Naive thymus-derived CD4-positive, alpha-beta T cell (primary cell): Measurements from ENCODE around the gene PLPP3. TPM values are rescaled to one million over a fixed set of nuclear protein-coding genes. Genes with fewer than 3 reads are reported as not detected.

ENCODE experiments used
- ATAC-seq: fragments of 150-1000 bp; cut with Tn5 transposase; 2 replicates; pipeline ENCODE4 v1.10.0; 2021; ENCODE audit warnings: mild to moderate bottlenecking, moderate library complexity
- CTCF ChIA-PET: fragments of 350-600 bp; sonication (Branson Sonifier 250); formaldehyde crosslinking; loops from one replicate; lab custom pipeline; 2021; ENCODE audit warnings: antibody characterized with exemption; lab: Charles Lee
- POLR2A ChIA-PET: fragments of 350-600 bp; sonication (Branson Sonifier 250); formaldehyde crosslinking; loops from one replicate; lab custom pipeline; 2021; ENCODE audit warnings: antibody characterized with exemption, inconsistent platforms; lab: Charles Lee
- DNase-seq, 9 donors: peaks; one replicate each; pipeline versions ENCODE4 v3.0.0 to v3.0.0-alpha.2; 2020 to 2022; ENCODE audit warnings: mixed read lengths in 1 of 9
- H3K27ac ChIP-seq: one replicate; pipeline ENCODE4 v1.7.0; 2013; ENCODE audit warnings: mild to moderate bottlenecking, low read depth, low read length, moderate library complexity
- H3K27me3 ChIP-seq, 2 donors: one replicate each; pipeline ENCODE4 v1.7.0; 2013; ENCODE audit warnings: low read length in 2 of 2, mild to moderate bottlenecking in 2 of 2, moderate library complexity in 2 of 2; ENCODE audit not compliant: control insufficient read depth in 2 of 2, insufficient read depth in 2 of 2
- H3K36me3 ChIP-seq, 3 experiments: 1 replicate in 2 of 3; 2 replicates in 1 of 3; pipeline ENCODE4 v1.7.0; 2013; ENCODE audit warnings: low read length in 3 of 3, mild to moderate bottlenecking in 3 of 3, moderate library complexity in 1 of 3; ENCODE audit not compliant: insufficient read depth in 3 of 3, control insufficient read depth in 2 of 3
- H3K4me1 ChIP-seq, 2 donors: one replicate each; pipeline ENCODE4 v1.7.0; 2013; ENCODE audit warnings: low read length in 2 of 2, mild to moderate bottlenecking in 2 of 2, moderate library complexity in 1 of 2; ENCODE audit not compliant: control insufficient read depth in 2 of 2, insufficient read depth in 2 of 2
- H3K4me3 ChIP-seq: 2 replicates; pipeline ENCODE4 v1.7.0; 2013; ENCODE audit warnings: mild to moderate bottlenecking, low read length
- H3K9me3 ChIP-seq, 3 experiments: 1 replicate in 2 of 3; 2 replicates in 1 of 3; pipeline ENCODE4 v1.7.0; 2013; ENCODE audit warnings: low read length in 3 of 3; ENCODE audit not compliant: control insufficient read depth in 2 of 3
- H3K27ac Mint-ChIP-seq, 9 donors: one replicate each; pipeline ENCODE4 v1.8.0; 2020 to 2022; ENCODE audit warnings: mixed read lengths in 9 of 9, mild to moderate bottlenecking in 8 of 9, moderate library complexity in 5 of 9, inconsistent platforms in 2 of 9
- H3K27me3 Mint-ChIP-seq, 5 donors: one replicate each; pipeline ENCODE4 v1.8.0; 2021 to 2022; ENCODE audit warnings: mixed read lengths in 5 of 5, mild to moderate bottlenecking in 1 of 5
- H3K36me3 Mint-ChIP-seq, 5 donors: one replicate each; pipeline ENCODE4 v1.8.0; 2020 to 2022; ENCODE audit warnings: mixed read lengths in 5 of 5, mild to moderate bottlenecking in 3 of 5, inconsistent platforms in 1 of 5
- H3K4me1 Mint-ChIP-seq, 7 donors: one replicate each; pipeline ENCODE4 v1.8.0; 2020 to 2022; ENCODE audit warnings: mixed read lengths in 7 of 7, mild to moderate bottlenecking in 3 of 7, inconsistent platforms in 1 of 7
- H3K4me3 Mint-ChIP-seq, 10 donors: one replicate each; pipeline ENCODE4 v1.8.0; 2020 to 2022; ENCODE audit warnings: mild to moderate bottlenecking in 10 of 10, mixed read lengths in 10 of 10, moderate library complexity in 6 of 10, inconsistent platforms in 2 of 10
- H3K9me3 Mint-ChIP-seq, 11 donors: one replicate each; pipeline ENCODE4 v1.8.0; 2020 to 2022; ENCODE audit warnings: mixed read lengths in 11 of 11, mild to moderate bottlenecking in 4 of 11, inconsistent platforms in 1 of 11, moderate library complexity in 1 of 11
- intact Hi-C, 2 donors: fragments of 100-400 bp; cut with micrococcal nuclease; formaldehyde crosslinking; loops; one replicate each; pipeline ENCODE4 v1.15.1; 2023
- polyA plus RNA-seq, 2 donors: library from polyadenylated mRNA; unstranded; fragments of 300-500 nt; fragmentation: Illumina TruSeq; gene quantifications; one replicate each; pipeline ENCODE4 v1.2.3, GENCODE V29; 2021
- total RNA-seq, 6 experiments: library from RNA in 5 of 6; stranded (reverse) in 5 of 6; gene quantifications; 1 replicate in 5 of 6; 2 replicates in 1 of 6; pipeline ENCODE4 v1.2.3 and lab custom pipeline; 2021 to 2026

The PLPP3 gene
- total and polyA plus RNA-seq, 7 experiments from 2014 or later: 0.16 to 0.30 TPM; not detected in 5

DNA sequence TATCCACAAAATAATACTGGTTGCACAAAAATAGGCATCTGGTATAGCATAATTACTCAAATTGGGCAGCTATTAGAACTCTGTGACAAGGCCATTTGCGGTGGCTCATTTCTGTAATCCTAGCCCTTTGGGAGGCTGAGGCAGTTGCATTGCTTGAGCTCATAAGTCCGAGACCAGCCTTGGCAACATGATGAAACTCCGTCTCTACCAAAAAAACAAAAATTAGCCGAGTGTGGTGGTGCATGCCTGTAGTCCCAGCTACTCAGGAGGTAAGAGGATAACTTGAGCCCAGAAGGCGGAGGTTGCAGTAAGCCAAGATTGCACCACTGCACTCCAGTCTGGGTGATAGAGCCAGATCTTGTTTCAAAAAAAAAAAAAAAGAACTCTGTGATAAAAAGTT lies 36.7 kb downstream of the PLPP3 start:
- no peak overlapping the region for H3K27ac Mint-ChIP-seq
- no peaks in the 10 kb centered on the region for H3K36me3 Mint-ChIP-seq
- no peak overlapping the region for H3K4me3 Mint-ChIP-seq
- peaks cover 0 to 3% (median 0%) of the 10 kb centered on the region in 11 donors for H3K9me3 Mint-ChIP-seq
- peaks cover 0 to 6% (median 3%) of the 10 kb centered on the region in 5 donors for H3K27me3 Mint-ChIP-seq
- POLR2A ChIA-PET: no interaction called here
- no peak overlapping the region for H3K4me3 ChIP-seq
- H3K4me1 Mint-ChIP-seq: no peaks in the 10 kb centered on the region
- H3K27me3 ChIP-seq: no peaks in the 10 kb centered on the region
- no peaks in the 10 kb centered on the region for H3K9me3 ChIP-seq
- ATAC-seq (no peak), DNase-seq (no peak)
- CTCF ChIA-PET: no interaction called here
- H3K36me3 ChIP-seq: no peaks in the 10 kb centered on the region
- H3K4me1 ChIP-seq: no peaks in the 10 kb centered on the region
- intact Hi-C loops: no loop called here
- H3K27ac ChIP-seq: no peak overlapping the region

DNA sequence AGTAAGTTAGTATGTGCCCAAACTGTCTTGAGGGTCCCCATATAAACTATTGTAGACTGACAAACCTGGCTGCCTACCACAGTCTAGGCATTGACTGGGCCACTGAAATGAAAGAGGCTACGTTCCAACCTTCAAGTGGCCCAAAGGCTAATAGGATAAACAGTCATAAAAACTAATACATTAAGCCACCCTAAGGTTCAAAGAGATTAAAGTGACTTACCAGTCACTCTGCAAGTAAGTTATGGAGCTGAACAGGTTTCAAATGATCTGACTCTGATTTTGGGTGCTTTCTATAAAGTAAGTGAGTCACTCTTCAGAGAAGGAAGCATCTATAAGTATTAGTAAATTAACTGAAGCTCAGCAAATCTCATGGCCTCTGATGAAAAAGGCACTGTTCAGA lies 38.0 kb downstream of the PLPP3 start:
- Histone ChIP-seq H3K4me3 (no peak overlapping the region), H3K27ac (no peak overlapping the region), H3K36me3 (no peaks in the 10 kb centered on the region), H3K27me3 (no peaks in the 10 kb centered on the region), H3K9me3 (no peaks in the 10 kb centered on the region), H3K4me1 (no peaks in the 10 kb centered on the region)
- intact Hi-C loops: no loop called here
- ATAC-seq (no peak), DNase-seq (no peak)
- Mint-ChIP-seq H3K27me3 (peaks cover 0 to 10% (median 4%) of the 10 kb centered on the region in 5 donors), H3K9me3 (peaks cover 0 to 3% (median 0%) of the 10 kb centered on the region in 11 donors), H3K4me1 (no peaks in the 10 kb centered on the region), H3K4me3 (no peak overlapping the region), H3K27ac (no peak overlapping the region), H3K36me3 (no peaks in the 10 kb centered on the region)
- POLR2A ChIA-PET: no interaction called here
- CTCF ChIA-PET: no interaction called here

DNA sequence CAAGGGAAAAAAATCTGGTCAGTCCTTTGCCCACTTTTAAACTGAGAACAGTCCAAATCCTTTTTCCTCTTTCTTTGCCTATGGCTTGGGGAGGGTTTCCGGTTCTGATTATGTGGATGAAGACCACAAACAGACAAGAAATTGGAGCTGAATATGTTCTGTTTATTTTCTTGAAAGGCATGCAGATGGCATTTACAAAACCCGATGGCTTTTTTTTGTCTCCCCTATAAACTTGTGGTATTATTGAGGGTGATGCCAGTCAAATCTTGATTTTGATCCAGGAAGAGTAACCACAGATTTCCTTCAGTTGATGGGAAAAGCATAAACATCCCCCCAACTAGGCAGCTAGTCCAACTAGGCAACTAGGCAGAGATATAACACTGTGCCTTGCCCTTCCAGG lies 38.9 kb downstream of the PLPP3 start:
- ATAC-seq (no peak), DNase-seq (no peak)
- no peak overlapping the region for H3K27ac ChIP-seq
- peaks cover 0 to 14% (median 5%) of the 10 kb centered on the region in 5 donors for H3K27me3 Mint-ChIP-seq
- ChIA-PET CTCF (no interaction called here), POLR2A (no interaction called here)
- no peaks in the 10 kb centered on the region for H3K4me1 Mint-ChIP-seq
- H3K27ac Mint-ChIP-seq: no peak overlapping the region
- intact Hi-C loops: no loop called here
- H3K4me3 Mint-ChIP-seq: no peak overlapping the region
- H3K36me3 Mint-ChIP-seq: no peaks in the 10 kb centered on the region
- no peaks in the 10 kb centered on the region for H3K27me3 ChIP-seq
- no peak overlapping the region for H3K4me3 ChIP-seq
- peaks cover 0 to 3% (median 0%) of the 10 kb centered on the region in 11 donors for H3K9me3 Mint-ChIP-seq
- no peaks in the 10 kb centered on the region for H3K9me3 ChIP-seq
- no peaks in the 10 kb centered on the region for H3K36me3 ChIP-seq
- H3K4me1 ChIP-seq: no peaks in the 10 kb centered on the region

DNA sequence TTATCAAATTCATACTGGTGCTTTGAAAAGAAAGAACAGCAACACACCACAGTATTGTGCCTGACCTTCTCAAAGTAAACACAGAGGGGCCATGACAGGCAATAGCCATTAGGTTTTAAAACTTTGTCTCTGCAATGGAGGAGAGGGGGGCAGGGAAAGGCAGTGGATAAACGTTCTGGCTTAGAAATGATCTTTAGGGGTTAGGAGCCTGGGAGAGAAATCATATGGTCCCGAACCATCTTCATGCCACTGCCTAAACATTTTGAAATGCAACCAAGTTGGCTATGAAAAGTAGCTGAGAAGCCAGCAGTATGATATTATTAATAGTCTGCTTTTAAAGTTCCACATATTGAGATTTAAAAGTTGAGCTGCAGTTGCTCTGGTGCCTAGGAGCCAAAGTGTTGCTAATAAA lies 39.8 kb downstream of the PLPP3 start:
- ATAC-seq: no peak
- H3K4me1 Mint-ChIP-seq: no peaks in the 10 kb centered on the region
- intact Hi-C loops: no loop called here

DNA sequence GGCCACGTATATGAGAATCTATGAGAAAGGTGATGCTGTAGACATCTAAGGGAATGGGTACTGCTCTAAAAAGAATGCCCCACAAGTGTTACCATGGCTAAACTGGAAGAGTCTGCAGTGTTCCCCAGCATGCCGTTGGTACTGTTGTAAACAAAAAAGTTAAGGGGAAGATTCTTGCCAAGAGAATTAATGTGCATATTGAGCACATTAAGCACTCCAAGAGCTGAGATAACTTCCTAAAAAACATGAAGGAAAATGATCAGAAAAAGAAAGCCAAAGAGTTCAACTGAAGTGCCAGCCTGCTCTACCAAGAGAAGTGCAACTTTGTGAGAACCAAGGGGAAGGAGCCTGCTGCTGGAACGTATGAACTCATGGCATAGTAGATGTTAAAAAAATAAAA lies 40.8 kb downstream of the PLPP3 start:
- H3K4me3 Mint-ChIP-seq: no peak overlapping the region

More for the DNA sequence above, 39.8 kb downstream of the PLPP3 start:
- Mint-ChIP-seq H3K9me3 (peaks cover 0 to 3% (median 0%) of the 10 kb centered on the region in 11 donors), H3K4me3 (no peak overlapping the region), H3K27ac (no peak overlapping the region), H3K27me3 (peaks cover 0 to 16% (median 9%) of the 10 kb centered on the region in 5 donors), H3K36me3 (no peaks in the 10 kb centered on the region)
- ChIA-PET POLR2A (no interaction called here), CTCF (no interaction called here)
- DNase-seq: no peak
- no peaks in the 10 kb centered on the region for H3K27me3 ChIP-seq
- H3K27ac ChIP-seq: no peak overlapping the region
- no peaks in the 10 kb centered on the region for H3K4me1 ChIP-seq
- no peaks in the 10 kb centered on the region for H3K36me3 ChIP-seq
- H3K4me3 ChIP-seq: no peak overlapping the region
- H3K9me3 ChIP-seq: no peaks in the 10 kb centered on the region

DNA sequence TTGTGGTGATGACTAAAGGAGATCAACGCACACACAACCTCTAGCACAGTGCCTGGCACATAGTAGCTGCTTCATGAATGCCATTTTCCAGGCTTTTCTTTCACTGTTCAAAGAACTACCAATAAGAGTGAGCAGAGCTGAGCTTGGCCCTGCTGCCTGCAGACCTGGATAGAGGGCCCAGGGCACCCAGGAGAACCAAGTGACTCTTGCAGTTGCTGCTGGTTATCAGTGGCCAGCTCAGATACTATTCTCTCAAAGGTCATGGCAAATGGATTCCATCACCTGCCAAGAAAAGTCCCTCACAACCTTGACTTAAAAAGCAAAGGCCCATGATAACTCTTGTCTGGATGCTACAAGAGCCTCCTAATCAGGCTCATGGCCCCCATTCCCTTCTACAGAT lies 41.7 kb downstream of the PLPP3 start:
- no peak for DNase-seq
- no peak overlapping the region for H3K27ac ChIP-seq
- ATAC-seq: no peak
- H3K9me3 ChIP-seq: no peaks in the 10 kb centered on the region
- no peaks in the 10 kb centered on the region for H3K36me3 ChIP-seq
- ChIA-PET POLR2A (no interaction called here), CTCF (no interaction called here)
- peaks cover 0 to 3% (median 0%) of the 10 kb centered on the region in 11 donors for H3K9me3 Mint-ChIP-seq
- no peak overlapping the region for H3K4me3 ChIP-seq
- no peaks in the 10 kb centered on the region for H3K4me1 ChIP-seq
- H3K27me3 ChIP-seq: no peaks in the 10 kb centered on the region
- no peak overlapping the region for H3K27ac Mint-ChIP-seq
- no peaks in the 10 kb centered on the region for H3K4me1 Mint-ChIP-seq
- intact Hi-C loops: no loop called here
- no peak overlapping the region for H3K4me3 Mint-ChIP-seq
- H3K36me3 Mint-ChIP-seq: no peaks in the 10 kb centered on the region
- peaks cover 0 to 19% (median 11%) of the 10 kb centered on the region in 5 donors for H3K27me3 Mint-ChIP-seq

More for the DNA sequence above, 40.8 kb downstream of the PLPP3 start:
- intact Hi-C loops: no loop called here
- DNase-seq (no peak), ATAC-seq (no peak)
- ChIA-PET POLR2A (no interaction called here), CTCF (no interaction called here)
- no peaks in the 10 kb centered on the region for H3K4me1 Mint-ChIP-seq
- Histone ChIP-seq H3K36me3 (no peaks in the 10 kb centered on the region), H3K27me3 (no peaks in the 10 kb centered on the region), H3K4me3 (no peak overlapping the region), H3K4me1 (no peaks in the 10 kb centered on the region), H3K9me3 (no peaks in the 10 kb centered on the region), H3K27ac (no peak overlapping the region)
- H3K9me3 Mint-ChIP-seq: peaks cover 0 to 3% (median 0%) of the 10 kb centered on the region in 11 donors
- no peak overlapping the region for H3K27ac Mint-ChIP-seq
- peaks cover 0 to 19% (median 11%) of the 10 kb centered on the region in 5 donors for H3K27me3 Mint-ChIP-seq
- H3K36me3 Mint-ChIP-seq: no peaks in the 10 kb centered on the region

DNA sequence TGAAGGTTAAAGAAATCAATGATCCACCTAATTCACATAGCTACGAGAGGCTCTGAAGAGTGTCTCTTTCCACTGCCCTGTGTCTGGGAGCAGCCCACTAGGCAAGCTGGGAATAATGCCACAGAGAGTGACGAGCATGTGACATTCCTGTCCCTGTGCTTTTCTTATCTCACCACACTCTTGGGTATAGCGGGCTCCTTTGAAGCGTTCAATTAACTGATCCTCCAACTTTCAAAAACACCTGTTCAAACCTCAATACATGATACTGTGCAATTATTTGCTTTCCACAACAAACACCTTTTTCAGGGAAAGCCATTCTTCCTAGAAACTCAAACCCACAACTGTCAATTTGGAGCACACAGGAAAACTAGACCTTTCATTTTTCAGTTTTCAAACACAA lies 43.4 kb downstream of the PLPP3 start:
- Mint-ChIP-seq H3K36me3 (no peaks in the 10 kb centered on the region), H3K27me3 (peaks cover 0 to 19% (median 11%) of the 10 kb centered on the region in 5 donors), H3K4me3 (no peak overlapping the region), H3K9me3 (peaks cover 0 to 3% (median 0%) of the 10 kb centered on the region in 11 donors), H3K4me1 (no peaks in the 10 kb centered on the region), H3K27ac (no peak overlapping the region)
- Histone ChIP-seq H3K36me3 (no peaks in the 10 kb centered on the region), H3K9me3 (no peaks in the 10 kb centered on the region), H3K27me3 (no peaks in the 10 kb centered on the region), H3K4me1 (no peaks in the 10 kb centered on the region), H3K4me3 (no peak overlapping the region), H3K27ac (no peak overlapping the region)
- CTCF ChIA-PET: no interaction called here
- POLR2A ChIA-PET: no interaction called here
- DNase-seq (no peak), ATAC-seq (no peak)
- intact Hi-C loops: no loop called here
